WERI-Rb-1 (cell line): ENCODE measurements around the gene ARHGEF19.

Experiments used
- DNase-seq: peaks from one replicate; pipeline ENCODE4 v3.0.0-alpha.2; 2020
- H3K27ac ChIP-seq: fragments of 250-450 bp; sonication (Bioruptor Pico); 2 replicates; pipeline ENCODE4 v1.5.1; 2020; ENCODE audit warnings: mild to moderate bottlenecking, moderate library complexity
- H3K27me3 ChIP-seq: fragments of 250-450 bp; sonication (Bioruptor Pico); 2 replicates; pipeline ENCODE4 v1.5.1; 2021; ENCODE audit warnings: mild to moderate bottlenecking, low read depth, moderate library complexity; ENCODE audit not compliant: insufficient read depth, severe bottlenecking
- H3K36me3 ChIP-seq: fragments of 250-450 bp; sonication (Bioruptor Pico); 2 replicates; pipeline ENCODE4 v1.5.1; 2020; ENCODE audit warnings: mild to moderate bottlenecking, moderate library complexity
- H3K4me3 ChIP-seq: 2 replicates; pipeline ENCODE4 v1.5.1; 2011; ENCODE audit warnings: low read depth, mild to moderate bottlenecking, control low read depth, low read length
- H3K9me3 ChIP-seq: fragments of 250-450 bp; sonication (Bioruptor Pico); 2 replicates; pipeline ENCODE4 v1.5.1; 2021; ENCODE audit warnings: mild to moderate bottlenecking, moderate library complexity; ENCODE audit not compliant: severe bottlenecking
- CTCF ChIP-seq: IDR thresholded peaks from 2 replicates; pipeline ENCODE4 v1.5.1; 2011; ENCODE audit warnings: low read depth, mild to moderate bottlenecking, control low read depth, inconsistent platforms, low read length

Gene ARHGEF19

GRCh38 chr1:16209847-16210407, 2.5 kb downstream of the ARHGEF19 start:
- H3K27ac ChIP-seq: no peak overlapping the region
- no peak for TF ChIP-seq CTCF
- no peaks in the 10 kb centered on the region for H3K36me3 ChIP-seq
- no peak for DNase-seq
- H3K4me3 ChIP-seq: no peak overlapping the region
- H3K9me3 ChIP-seq: no peaks in the 10 kb centered on the region
- no peaks in the 10 kb centered on the region for H3K27me3 ChIP-seq

- Histone ChIP-seq H3K27me3 (no peaks in the 10 kb centered on the region), H3K9me3 (no peaks in the 10 kb centered on the region), H3K36me3 (no peaks in the 10 kb centered on the region), H3K27ac (no peak overlapping the region), H3K4me3 (no peak overlapping the region)
- no peak for DNase-seq
- no peak for TF ChIP-seq CTCF
These were observed 3.2 kb downstream of the ARHGEF19 start for GRCh38 chr1:16209132-16209846.

- TF ChIP-seq CTCF: no peak
- no peak overlapping the region for H3K27ac ChIP-seq
These were observed 4.0 kb downstream of the ARHGEF19 start for GRCh38 chr1:16208270-16208987.

GRCh38 chr1:16207318-16208269, 4.9 kb downstream of the ARHGEF19 start:
- no peaks in the 10 kb centered on the region for H3K36me3 ChIP-seq
- TF ChIP-seq CTCF: no peak
- no peak overlapping the region for H3K27ac ChIP-seq
- no peak overlapping the region for H3K4me3 ChIP-seq
- no peaks in the 10 kb centered on the region for H3K9me3 ChIP-seq
- H3K27me3 ChIP-seq: no peaks in the 10 kb centered on the region
- DNase-seq: no peak

More at GRCh38 chr1:16208270-16208987, 4.0 kb downstream of the ARHGEF19 start:
- DNase-seq: no peak
- no peaks in the 10 kb centered on the region for H3K36me3 ChIP-seq
- H3K4me3 ChIP-seq: no peak overlapping the region
- no peaks in the 10 kb centered on the region for H3K27me3 ChIP-seq
- H3K9me3 ChIP-seq: no peaks in the 10 kb centered on the region

- TF ChIP-seq CTCF: no peak
- Histone ChIP-seq H3K36me3 (no peaks in the 10 kb centered on the region), H3K9me3 (no peaks in the 10 kb centered on the region), H3K27me3 (no peaks in the 10 kb centered on the region), H3K27ac (no peak overlapping the region), H3K4me3 (no peak overlapping the region)
- no peak for DNase-seq
These were observed 5.7 kb downstream of the ARHGEF19 start for GRCh38 chr1:16206547-16207317.
